Cerebellar nuclear complex (tissue), 1 donor: ENCODE data around the gene TMEM167A.

Experiments
- DNase-seq, 2 experiments: peaks; one replicate each; lab custom pipeline; 2025; lab: John Stamatoyannopoulos, UW

Gene TMEM167A

DNA sequence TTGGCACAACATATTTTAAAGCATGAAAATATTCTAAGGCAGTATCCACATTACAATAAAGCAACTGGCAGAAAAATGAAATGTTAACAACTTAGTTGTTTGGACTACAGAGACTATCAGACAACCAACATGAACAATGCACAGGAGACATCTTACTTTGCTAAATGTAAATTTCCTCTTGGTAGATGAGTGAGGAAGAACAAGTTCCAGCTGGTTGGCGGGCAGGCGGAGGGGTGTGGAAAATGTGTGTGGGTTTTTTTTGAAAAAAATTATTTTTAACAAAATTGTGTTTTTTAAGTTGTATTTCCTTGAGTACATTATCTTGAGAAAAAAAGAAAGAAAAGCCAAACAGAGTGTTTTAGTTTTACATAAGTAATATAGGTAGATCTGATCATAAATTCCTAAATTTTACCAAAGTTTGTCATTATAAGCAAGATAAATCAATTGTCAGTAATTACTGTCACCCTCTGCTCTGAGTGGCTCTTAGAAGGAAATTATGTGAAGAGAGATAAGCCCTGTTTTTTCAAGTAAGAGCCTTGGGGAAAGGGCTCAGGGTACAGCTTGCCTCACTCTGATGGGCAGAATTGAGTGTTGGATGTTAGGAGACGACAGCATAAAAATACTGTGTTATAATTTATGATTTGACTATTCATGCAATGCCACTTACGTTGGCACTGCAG lies 42.5 kb downstream of the TMEM167A start:
- no peak for DNase-seq

DNA sequence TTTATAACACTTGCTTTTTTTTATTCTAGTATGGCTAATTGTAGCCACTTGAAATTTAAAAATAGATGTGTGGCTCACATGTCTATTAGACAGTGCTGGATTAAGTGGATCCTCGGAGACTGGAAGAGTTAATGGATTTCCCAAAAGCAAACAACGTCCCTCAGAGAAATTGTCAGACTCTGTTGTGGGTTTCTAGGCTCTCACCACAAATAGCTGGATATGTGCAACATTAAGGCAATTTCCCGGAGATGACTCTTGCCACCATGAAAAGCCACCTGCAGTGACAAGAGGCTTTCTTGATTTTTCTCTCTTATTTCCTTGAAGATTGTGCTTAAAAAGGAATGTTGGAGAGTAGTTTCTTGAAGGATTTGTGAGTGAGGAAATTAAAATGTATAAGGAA lies 43.2 kb downstream of the TMEM167A start:
- DNase-seq, result no peak

DNA sequence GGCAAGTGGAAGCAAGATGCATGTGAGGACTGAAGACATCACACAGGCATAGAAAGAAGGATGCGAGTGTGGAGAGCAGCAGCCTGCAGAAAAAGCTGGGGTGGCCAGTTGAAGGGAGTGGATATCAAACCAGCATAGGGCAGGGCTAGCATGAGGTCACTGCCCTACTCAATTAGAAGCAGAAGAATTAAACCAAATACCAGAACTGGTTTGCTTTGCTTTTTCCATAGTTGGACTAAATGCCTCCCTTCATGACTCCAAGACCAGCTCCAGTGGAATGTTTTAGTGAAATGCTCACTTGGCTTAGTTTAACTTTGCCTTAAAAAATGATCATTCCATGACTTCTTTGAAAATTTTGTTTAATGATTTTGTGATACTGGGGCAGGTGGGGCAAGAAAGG lies 45.8 kb downstream of the TMEM167A start:
- DNase-seq, result no peak

DNA sequence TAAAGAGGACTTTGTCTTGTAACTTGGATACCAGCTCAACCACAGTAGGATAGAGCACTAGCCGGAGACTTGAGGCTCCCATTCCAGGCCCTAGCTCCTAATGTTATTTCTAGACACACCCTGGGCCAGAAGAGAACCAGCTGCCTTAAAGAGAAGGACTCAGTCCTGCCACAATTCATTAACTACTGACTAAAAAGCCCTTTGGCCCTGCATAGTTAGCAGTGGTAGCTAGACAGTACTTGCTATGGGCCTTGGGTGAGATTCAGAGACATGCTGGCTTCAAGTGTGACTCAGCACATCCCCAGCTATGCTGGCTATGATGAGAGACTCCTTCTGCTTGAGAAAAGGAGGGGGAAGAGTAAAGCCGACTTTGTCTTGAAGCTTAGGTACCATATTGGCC lies 47.3 kb downstream of the TMEM167A start:
- DNase-seq, result no peak

DNA sequence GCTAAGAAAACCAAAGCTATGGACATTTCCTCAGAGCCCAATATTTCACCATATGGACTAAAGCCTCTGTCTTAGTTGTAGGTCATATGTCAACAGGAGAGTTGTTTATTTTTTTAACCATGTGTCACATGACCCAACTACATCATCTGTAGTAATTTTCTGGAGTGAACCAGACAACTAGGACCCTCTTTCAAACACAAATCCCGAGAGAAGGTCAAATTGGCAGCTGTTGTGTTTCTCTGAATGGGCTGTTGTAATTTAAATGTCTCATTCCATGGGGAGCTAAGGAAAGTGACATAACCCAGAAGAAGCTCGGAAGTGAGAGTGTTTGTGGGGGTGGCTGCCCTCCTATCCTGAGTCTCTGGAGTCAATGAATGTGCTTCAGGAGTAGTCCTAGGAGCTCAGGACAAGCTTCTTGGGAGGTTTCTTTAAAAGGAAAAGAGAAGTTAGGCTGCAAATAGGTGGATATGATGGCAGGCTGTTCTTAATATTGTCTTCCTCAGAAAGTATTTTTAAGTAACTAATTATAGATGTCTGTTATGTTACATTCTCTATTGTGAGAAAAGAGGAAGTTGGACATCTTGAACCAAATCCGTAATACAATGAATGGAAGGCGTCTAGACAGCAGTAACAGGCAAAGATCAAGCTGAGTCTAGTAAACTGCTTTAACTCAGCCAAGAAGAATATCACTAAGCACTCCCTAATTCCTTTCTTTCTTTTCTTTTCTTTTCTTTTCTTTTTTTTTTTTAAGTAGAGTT lies 50.1 kb downstream of the TMEM167A start:
- no peak for DNase-seq

DNA sequence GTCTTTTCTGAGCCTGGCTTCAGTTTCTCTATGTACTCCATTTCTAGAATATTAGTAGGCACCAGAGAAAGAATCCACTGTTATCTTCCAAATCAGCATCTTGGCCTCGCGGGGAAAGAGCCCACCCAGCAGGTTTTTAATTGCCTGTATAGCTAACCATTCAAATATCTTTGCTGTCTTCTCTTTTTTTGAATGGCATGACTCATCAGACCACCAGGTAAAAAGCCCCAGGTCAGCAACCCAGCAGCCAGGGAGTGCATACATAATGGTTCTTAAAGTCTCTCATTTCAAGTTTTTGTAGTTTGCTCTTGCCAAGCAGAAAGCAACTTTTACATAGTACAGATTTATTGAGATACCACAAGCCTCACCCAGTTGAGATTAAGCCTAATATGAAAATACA lies 50.7 kb downstream of the TMEM167A start:
- DNase-seq, result no peak

DNA sequence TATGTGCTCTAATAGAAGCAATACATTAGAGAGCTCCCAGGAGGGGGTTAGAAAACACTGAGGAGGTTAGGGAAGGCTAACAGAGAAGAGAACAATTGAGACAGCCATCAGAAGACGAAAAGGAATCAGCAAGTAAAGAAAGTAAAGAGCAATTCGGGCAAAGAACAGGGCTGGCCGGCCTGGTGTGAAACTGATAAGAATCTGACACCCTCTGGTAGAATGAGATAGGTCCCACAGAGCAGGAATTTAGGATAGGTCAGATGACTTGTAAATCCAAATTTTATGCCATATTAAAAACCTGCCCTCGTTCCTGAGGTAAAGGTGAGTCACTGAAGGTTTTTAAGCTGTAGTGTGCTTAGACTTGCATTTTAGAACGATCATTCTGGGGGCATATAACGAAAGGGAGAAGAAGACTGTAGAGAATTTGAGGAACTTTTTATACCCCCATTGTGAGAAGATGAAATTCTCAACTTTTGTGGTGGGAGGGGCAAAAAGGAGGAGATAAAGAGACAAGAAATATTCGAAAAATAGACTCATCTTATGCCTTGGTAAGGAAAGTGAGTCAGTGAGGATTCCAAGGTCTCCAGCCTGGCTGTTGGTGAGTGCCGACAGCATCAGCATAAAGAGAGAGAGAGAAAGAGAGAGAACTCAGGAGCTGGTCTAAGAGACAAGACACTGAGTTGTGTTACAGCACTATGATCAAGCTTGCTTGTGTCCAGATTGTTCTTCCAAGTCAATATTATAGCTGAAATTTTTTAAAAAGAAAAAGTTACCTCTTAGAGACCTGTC lies 51.3 kb downstream of the TMEM167A start:
- no peak for DNase-seq

DNA sequence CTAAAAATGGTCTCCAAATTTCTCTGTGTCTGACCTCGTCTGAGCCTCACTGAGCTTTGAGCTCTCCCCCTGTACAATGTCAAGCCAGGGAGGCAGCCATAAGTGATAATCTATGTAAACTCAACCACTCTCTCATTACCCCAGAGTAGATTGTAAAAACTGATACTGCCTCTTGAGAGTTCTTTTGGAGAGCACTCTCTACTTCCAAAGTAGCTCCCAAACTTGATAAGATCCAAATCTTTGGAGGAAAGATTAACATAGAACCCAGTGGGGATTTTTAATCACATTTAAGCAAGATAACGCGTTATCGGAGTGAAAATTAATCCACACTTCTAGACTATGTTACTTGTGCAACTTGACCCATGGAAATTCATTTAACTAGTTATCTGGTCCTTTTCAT lies 54.9 kb downstream of the TMEM167A start:
- no peak for DNase-seq

DNA sequence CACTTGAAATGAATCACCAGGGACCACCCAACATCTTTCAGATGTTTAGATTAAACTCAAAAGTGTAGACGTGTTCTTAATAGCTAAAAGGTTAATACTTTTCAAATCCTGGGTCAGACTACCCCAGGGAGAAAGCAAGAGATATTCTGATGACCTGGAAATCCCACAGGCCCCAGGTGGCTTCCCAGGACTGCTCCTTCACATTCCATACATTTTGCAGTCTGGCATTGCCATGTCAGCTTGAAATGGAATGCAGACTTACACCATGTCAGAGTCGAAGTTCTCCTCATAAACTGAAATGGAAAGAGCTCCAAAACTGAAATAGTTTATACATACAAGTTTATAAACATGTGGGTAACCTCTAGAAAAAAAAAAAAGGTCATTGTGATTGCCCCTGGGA lies 61.5 kb downstream of the TMEM167A start:
- DNase-seq, result no peak

DNA sequence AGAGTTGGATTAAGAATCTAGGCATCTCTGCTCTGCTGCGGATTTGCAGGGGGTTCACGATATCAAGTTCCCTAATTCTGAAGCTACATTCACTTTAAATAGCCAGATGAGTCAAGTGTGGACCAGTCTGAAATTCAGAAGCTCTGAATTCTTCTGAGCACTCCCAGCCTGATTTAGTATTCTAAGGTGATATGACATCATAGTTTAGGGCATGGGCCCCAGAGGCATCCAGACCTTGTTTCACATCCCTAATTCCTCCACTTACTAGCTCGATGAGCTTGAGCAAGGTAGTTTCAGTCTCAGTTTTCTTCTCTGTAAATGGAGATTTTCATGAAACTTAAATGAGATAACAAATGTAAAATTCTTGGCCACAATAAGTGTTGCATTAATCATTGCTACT lies 65.2 kb downstream of the TMEM167A start:
- no peak for DNase-seq

DNA sequence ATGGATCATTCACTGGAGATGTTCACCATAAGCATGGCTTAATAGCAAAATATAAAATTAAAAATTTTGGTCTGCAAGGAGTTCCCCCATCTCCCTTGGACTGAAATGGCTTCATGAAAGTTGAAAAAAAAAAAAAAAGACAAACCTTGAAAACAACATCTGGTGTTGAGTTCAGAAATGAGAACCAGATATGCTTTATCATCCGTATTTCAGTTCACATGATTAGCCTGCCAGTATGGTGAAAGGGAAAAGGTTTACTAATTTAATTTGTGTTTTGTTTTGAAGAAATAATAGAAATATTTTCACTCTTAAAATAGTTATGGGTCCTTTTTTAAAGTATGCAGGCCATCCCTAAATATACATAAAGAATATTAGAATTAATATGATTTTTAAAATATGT lies 67.8 kb downstream of the TMEM167A start:
- no peak for DNase-seq

DNA sequence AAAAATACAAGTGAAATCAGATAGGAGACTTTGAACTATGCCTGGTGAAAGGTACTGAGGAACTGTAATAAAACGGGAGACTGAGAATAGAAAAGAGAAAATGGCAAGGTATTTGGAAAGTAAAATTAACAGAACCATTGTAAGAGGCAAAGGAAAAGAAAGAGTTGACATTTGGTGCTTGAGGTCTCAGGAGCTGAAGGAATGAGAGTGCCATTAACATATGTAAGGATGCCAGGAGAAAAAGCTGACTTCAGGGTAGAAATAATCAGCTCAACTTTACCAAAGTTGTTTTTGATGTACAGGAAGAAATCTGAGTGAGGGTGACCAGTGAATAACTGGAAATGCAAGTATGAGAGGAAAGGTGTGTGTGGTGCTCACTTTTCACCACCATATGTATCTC lies 69.4 kb downstream of the TMEM167A start:
- DNase-seq, result no peak

DNA sequence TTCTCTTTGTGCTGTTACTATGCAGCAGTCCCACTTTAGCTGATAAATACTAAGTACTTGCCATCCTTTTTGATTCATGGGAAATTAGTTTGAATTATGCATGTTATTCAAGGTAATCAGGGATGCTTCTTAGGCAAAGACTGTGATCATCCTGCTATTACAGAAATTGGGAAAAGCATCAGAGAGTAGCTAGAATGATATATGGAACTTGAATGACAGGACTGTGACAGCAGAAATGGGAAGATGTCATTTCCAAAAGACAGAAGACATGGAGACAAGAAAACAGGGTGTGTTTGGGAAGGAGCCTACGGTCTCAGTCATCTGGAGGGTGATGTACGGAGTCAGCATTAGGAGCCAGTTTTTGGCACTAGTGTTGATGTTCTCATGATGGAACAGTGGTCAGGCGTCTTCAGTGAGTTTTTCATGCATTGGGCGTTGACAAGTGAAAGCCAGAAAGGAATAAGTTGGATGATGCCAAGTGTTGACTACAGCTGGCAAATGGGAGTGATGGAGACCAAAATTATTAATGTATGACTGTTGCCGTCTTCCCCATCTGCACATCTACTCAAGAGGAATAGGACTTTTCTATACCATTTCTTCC lies 70.4 kb downstream of the TMEM167A start:
- no peak for DNase-seq

DNA sequence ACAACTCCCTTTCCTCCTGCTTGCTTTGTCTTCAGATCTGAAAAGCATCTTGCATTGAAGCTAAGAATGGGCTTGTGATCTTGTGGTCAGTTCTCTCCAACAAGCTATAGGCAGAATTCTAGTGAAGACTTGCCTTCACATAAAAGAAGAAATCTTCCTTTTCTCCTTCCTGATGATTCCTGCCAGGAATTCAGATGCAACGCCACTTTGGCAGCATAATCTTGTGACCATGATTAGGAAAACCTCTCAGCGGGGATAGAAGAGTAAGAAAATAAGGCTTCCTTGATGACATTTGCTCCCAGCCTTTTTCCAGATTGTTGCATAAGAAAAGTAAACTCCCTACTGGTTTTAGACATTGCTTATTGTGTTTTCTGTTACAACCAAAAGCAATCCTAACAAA lies 73.4 kb downstream of the TMEM167A start:
- DNase-seq, result no peak
